B cell (primary cell): ENCODE measurements around the gene DDAH2.

Experiments used
- EZH2 ChIP-seq: IDR thresholded peaks from 2 replicates; pipeline ENCODE4 v1.6.1; 2012; ENCODE audit warnings: borderline replicate concordance, low read depth, mild to moderate bottlenecking, moderate library complexity, low read length; ENCODE audit not compliant: insufficient read depth, poor library complexity, severe bottlenecking
- TF ChIP-seq, protein P1 (sequence below): fragments of 200-600 bp; IDR thresholded peaks from one replicate; pipeline ENCODE4 v1.8.0; 2022; ENCODE audit warnings: antibody characterized with exemption, mild to moderate bottlenecking

DNA sequence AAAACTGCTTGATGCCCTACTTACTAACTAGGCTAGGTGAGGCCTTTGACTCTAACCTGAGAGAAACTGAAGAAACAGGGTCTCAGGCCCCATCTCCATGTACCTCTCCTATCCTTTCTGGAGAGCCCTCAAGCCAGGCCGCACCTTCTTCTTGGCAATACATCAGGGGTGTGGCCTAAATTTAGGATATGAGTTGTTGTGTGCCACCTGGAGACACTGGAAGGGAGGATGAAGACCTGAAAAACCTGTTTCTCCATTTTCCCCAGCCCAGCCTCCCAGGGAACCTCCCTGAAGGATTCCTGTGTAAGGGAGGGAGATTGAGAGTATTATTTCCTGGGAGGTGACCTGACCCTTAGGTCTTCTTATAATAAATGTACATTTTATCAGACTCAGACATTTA is 10.8 kb downstream of the DDAH2 start:
- TF ChIP-seq, protein P1, sequence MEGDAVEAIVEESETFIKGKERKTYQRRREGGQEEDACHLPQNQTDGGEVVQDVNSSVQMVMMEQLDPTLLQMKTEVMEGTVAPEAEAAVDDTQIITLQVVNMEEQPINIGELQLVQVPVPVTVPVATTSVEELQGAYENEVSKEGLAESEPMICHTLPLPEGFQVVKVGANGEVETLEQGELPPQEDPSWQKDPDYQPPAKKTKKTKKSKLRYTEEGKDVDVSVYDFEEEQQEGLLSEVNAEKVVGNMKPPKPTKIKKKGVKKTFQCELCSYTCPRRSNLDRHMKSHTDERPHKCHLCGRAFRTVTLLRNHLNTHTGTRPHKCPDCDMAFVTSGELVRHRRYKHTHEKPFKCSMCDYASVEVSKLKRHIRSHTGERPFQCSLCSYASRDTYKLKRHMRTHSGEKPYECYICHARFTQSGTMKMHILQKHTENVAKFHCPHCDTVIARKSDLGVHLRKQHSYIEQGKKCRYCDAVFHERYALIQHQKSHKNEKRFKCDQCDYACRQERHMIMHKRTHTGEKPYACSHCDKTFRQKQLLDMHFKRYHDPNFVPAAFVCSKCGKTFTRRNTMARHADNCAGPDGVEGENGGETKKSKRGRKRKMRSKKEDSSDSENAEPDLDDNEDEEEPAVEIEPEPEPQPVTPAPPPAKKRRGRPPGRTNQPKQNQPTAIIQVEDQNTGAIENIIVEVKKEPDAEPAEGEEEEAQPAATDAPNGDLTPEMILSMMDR = no peak
- TF ChIP-seq EZH2 = no peak
